Islet precursor cell (in vitro differentiated cells): ENCODE measurements around the gene HOXB4.

Experiments used
- DNase-seq: peaks from one replicate; pipeline ENCODE4 v3.0.0-alpha.2; 2018

Gene HOXB4

DNA sequence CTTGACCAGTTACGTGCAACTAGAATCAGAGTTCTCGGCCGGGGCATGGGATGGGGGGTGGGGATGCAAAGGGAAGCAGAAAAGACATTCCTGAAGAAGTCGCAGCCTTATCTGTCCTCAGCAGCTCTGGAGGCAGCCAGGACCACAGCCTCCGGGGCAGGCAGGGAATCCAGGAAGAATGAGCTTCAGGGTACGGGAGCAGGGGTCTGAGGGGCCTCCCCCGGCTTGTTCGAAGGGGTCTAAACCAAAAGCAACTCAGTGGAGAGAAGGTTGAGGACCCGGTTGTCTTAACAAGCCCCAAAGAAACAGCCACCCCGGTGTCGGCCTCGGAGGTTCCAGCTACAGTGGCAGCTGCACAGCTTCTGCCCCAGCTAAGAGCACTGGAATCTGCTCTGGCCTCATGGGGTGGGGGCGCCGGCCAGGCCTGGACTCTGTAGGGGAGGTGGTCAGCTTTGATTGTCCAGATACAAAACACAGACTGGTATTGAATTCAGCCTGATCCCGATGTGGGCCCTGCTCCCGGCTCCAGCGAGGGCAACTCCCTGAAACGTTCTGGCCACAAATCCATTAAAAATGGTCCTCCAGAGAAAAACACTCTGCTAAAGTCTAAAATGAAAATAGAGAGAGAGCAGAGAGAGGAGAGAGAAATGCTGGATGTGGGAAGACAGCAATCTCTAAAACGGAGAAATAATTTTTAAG, 7.7 kb downstream of the HOXB4 start:
- DNase-seq = peak; percentile 89

DNA sequence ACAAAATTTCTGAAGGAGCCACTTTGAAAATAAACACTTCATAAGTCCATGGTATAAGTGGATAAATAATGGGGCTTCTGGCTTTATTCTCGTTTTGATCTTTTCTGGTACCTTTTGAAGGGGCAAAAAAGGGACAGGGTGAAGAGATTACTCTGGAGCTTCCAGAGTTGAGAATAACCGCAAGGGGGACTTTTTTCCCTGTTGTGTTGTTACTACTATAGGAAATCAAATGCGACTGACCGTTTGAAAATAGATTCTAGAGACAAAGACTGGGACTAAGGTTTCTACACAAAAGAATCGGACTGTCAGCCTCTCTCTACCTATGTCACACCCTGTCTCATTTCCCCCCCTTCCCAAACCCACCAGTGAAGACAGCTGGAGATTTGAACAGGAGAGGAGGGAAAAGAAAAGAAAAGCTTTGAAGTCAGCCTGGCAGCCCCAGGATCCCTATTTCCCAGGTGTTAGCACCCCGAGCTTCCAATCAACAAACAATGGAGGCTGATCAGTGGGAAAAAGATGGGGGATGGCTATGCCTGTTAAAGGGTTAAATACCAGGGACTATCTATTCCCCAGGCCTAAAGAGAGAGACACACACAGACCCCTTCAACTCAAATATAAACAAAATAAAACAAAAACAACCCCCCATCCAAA, 8.4 kb downstream of the HOXB4 start:
- no peak for DNase-seq

DNA sequence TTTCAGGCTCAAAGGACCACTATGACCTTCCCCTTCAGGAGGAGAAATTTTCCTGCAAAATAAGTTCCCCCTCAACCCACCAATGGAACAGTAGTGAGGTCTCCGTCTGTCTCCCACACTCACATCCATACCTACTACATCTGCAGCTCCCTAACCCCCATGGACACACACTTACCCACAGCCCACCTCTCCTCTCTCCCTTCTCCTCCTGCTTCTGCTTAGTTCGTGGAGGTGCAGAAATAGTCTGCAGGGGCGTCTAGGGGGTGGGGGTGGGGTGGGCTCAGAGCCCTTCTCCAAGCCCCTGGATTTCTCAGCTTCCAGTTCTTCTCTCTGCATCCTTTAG, 8.9 kb downstream of the HOXB4 start:
- DNase-seq = no peak

DNA sequence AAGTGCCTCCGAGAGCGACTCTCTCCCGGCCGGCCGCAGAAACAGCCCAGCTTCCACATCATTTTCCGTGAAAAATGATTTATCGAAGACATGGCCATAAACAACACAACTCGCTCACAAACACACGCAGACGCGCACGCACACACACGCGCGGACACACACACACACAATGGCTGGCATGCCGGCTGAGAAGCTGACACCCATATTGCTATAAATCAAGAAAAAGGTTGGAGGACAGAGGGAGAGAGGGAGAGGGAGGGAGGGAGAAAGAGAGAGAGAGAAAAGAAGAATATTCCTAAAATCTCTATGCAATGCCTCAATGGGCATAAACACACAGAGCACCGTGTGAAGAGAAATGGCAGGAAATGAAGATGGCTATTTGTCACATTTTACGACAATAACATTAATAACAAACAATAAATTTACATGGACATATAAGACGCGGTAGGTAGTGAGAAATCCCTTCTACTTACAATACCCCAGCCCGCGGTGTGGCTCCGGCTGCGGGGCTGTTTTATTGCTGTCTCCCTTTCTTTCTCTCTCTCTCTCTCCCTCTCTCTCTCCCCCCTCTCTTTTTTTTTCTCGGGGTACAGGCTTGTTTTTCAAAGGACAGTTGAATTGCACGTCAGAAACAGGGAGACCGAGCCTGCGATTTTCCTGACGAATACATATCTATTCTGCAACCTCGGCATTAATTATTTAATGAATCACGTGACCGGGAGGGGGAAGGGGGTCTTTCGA, 9.5 kb downstream of the HOXB4 start:
- DNase-seq = no peak

DNA sequence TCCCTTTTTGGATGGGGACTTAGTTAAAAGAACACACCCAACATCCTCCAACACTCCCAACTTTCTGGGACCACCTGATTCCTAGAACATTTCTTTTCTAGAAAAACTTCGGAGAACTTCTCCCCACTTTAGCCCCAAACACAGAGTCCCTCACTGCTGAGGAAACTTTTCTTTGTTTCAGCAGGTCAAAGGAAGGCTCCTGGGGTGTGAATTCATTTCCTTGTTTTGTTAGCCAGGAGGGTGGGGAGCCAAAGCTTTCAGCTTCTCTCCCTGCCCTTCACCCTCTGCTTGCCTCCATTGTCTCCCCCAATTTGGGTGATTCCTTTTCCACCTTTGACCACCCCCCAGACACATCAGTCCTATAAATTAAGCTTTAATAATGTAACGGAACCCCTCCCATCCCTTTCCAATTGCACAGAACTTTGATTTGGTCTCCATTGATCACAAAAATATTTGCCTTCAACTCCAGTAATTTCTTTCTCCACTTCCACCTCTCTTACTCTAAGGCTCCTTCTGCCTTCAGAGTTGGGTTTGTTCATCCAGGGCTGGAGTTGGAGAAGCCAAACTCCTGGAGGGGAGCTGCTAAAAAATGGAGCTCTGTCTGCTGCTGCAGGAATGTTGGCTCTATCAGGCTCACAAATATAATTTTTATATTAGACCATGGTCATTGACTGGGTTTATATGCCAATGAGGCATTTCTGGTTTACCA, 10.3 kb downstream of the HOXB4 start:
- no peak for DNase-seq

DNA sequence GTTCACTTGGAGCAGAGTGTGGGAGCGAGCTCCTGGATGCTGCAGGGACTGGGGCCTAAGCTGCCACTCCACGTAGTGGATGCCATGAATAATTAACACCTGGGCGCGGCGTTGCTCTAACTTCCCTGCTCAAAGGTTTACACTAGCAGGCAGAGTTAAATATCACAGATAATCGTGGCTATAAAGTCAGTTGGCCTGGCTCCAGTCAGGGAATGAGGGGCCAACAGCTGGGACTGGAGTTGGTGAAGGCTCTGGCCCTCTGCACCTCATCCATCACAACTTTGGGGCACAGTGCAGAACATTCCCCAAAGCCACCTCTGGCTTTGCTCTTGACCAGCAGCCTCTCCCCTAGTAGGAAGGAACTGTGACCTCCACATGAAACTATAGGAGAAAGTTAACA, 10.9 kb downstream of the HOXB4 start:
- DNase-seq = no peak

DNA sequence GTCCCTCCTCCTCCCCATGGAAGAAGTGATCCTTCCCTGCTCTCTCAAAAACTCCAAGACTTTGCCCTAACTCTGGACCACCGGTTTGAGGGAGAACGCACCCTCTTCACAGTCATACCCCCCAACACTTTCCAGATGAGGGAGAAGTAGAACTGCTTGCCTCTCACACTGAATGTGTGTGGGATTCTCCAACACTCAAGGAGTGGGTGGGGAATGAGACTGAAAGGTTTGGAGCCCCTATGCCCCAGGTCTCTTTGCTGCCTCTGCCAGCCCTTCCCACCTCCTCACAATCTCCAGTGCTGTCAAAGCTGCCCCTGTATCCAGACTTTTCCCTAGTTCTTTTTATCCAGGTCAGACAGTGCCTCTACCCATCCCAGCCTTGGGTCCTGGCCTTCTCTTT, 11.4 kb downstream of the HOXB4 start:
- no peak for DNase-seq

DNA sequence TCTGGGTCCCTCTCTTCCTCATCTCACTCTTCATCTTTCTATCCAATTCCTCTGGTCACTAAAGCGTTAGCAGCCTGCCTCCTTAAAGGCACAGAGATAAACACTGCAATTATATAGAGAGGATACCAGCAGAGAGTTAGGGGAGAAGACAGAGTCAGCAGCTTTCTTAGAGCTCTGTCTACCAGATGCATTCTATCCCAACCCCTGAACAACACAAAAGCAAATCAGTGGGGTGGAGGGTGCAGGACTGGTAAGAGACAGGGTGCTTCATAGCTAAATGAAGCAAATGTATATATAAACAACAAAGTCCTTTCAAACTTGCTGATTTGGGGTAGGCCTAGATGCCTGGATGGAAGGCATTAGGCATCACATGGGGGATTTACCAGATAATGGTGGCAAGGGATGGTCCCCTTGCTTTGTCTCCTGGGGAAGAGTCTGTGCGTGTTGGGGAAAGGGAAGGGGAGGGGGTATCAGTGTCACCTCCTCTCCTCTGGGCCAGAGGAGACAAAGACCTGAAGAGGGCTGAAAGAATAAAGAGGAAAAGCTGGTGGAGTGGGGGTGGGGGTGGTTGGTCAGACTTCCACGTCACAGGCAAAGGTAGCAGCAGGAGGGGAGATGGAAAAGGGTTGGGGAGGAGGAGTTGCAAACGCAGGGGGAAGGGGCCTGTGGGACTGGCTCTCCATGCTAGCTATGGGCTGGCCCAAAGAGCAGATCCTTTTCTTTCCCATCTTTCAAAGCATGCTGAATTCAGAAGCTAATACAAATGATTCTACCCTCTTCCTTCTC, 12.0 kb downstream of the HOXB4 start:
- no peak for DNase-seq

DNA sequence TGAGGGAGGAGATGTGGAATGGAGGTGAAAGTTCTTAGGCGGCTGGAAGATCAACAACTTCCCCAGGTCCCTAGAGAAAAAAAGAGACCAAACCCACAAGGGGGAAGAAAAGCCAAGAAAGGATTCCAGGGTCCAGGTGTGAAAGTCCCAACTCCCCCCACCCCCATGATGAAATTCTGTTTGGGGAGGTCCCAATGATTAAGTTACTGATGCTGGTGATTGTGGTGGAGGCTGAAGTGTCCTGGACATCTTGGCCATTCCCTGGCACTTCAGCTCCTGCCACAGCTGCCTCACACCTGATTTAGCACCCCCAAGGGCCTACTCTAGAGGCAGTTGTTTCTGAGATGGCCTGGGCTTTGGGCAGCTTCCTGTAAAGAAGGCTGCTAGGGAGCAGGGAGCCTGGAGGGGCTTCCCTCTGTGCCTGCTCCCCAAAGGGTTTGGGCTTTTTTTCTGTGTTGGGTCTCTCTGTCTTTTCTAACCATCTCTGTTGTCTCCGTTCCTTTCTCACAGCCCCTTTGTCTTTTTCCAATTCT, 13.1 kb downstream of the HOXB4 start:
- no peak for DNase-seq

DNA sequence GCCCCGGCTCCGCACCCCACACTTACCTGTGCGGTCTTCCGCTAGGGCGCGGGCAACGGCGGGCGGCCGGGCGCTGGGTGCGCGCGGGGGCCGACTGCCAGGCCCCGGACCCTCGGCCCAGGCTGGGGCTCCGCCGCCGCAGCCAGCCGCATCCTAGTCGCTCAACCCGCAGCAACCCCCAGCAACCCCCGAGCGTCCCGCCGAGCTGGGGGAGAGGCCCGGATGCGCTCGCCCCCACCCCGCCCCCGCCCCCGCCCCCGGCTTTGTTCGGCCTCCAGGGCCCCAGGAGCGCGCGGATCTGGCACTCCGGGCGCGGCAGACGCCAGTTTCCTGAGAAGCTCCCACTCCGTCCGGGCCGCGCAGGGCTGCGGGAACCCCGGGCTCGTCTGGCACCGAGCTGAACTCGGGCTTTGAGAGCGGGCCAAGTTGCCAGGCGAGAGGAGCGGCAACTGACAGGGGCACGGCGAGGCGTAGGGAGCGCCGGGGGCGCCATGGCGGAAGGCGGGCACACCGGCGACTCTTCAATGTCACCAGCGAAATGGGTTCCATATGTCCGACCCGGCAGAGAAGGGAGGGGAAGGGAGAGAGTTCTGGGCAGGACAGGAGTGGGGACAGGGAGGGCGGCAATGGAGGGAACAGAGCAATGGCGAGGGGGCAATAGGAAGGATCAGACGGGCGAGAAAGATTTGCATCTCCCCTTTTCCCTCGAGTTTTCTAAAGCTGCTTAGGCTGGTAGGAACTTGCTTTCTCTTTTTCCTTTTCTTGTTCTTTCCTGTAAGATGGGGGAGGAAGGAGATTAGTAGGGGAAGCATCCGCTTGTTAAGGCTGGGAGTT, 13.7 kb downstream of the HOXB4 start:
- no peak for DNase-seq

DNA sequence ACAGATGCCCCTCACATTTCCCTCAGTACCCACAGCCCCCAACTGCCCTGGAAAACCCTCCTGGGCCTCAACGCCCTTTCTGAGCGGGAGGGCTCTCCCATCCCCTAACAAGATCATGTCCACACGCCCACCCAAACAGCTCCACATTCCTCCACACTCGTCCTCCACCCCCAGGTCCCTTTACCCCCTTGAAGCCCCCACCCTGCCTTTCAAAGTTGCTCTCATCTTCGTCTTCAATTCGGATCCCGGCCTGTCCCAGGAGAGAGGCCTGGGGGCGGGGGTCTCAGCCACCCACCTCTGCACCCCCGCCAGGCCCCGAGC, 14.3 kb downstream of the HOXB4 start:
- no peak for DNase-seq

DNA sequence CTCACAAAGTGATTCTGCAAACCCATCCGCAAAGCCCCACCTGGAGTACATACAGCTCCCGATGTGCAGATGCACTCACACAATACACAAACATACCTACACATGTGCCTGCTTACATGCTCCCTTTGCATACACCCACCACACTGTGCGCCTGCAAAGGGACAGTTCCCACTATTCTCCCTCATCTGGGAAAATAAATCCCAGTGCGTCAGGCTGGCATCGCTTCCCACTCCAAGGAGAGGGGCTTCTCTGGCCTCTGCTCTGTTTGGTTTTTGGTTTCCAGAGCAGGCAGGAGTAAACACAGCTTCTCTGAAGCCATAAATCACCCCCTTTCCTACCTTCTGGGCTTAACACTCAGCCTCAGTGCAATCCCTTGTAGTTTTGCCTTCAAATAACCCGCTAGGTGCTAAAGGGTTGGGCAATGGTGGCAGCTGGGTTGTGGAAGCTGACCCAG, 14.7 kb downstream of the HOXB4 start:
- no peak for DNase-seq

DNA sequence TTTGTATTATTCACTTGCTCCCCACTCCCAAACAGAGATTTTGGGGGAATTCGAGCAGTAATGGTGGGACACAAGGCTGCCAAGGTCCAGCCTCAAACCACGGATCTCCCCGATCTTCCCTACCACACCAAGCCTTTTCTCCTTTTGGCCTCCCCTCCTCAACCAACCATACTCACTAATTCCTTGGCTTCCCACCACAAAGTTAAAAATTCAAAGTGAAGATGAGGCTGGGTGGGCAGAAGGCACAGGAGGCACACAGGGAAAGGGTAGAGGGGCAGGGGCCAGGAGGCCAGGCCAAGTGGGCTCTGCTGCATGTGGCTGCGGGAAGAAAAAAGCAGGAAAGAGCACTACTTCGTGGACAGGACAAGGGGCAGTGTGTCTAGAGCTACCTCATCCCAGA, 15.2 kb downstream of the HOXB4 start:
- no peak for DNase-seq

DNA sequence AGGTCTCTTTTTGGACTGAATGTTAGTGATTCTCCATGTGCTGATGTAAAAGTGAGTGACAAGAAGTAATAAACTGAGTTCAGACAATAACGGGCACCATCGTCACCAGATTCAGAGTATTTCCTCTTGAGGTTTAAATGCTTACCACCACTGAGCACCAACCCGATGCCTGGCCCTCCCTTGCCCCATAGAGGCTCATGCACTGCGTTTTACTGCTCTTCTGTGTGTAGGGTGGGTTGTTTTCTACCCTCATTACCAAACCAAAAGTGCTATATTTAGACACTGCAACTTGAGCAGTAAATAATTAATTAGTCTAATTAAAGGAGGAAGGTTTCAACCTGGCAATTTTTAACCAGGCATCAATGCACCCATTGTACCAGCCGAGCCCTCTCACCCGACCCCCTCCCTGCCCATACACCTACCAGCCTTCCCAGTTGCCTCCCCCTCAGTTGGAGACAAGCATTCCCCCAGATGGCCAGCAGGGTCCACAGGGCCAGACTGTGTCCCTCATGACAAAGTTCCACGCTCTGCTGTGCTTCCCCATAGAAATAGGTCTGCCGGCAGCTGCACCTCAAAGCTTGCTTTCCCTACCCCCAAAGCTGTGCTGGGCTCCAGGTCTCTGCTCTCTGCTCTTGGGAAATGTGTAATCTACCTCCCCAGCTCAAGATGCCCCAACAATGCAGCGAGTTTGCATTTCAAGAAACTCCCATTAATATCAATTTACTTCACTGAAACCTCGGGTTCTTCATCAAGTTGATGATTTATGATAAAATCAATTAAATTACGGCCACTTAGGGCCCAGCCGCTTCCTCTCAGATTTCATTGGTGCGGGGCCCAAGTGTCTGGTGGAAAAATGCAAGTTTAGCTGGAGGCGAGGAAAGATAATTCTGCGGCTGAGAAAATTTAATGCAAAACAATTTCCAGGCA, 16.0 kb downstream of the HOXB4 start:
- DNase-seq = no peak

DNA sequence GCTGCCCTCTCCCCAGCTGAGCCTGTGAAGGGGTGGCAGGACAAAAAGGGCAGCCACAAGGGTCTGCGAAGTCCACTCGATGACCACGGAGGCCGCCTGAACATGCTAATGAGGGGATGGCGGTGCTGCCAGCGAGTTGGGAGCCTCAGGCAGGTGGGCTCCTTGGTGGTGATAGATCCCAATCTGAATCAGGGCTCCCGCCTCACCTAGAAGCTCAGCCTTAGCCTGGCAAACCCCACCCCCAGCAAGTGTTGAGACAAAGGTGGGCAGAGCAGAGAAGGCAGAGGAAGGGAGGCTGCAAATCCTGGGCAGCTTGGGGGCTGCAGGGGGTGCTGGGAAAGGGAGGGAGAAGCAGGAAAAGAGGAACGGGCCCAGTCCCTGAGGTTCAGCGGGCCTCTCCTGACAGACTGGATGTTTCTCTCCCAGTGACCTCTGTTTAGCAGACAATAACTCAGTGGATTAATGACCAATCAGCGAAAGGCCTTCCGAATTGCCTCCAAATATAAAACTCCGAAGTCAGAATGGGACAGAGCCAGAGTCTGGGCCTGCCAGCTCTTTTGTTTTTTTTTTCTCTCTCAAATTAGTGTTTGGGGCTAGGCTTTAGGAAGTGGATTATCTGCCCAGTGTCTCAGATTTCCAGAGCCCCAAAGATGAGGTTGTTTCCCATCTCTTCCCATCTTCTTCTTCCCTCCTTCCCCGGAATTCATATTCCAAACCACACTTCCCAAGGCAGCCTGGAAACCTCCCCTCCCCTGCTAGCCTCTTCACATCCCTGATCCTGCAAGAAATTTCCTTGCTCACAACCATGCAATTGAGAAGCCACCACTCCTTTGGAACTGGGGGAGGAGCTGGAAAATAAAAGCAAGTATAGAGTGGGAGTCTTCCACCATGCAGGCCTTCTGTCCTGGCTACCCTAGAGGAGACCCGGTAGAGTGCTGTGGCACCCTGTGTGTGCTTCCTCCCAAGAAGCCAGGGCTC, 18.0 kb downstream of the HOXB4 start:
- no peak for DNase-seq

DNA sequence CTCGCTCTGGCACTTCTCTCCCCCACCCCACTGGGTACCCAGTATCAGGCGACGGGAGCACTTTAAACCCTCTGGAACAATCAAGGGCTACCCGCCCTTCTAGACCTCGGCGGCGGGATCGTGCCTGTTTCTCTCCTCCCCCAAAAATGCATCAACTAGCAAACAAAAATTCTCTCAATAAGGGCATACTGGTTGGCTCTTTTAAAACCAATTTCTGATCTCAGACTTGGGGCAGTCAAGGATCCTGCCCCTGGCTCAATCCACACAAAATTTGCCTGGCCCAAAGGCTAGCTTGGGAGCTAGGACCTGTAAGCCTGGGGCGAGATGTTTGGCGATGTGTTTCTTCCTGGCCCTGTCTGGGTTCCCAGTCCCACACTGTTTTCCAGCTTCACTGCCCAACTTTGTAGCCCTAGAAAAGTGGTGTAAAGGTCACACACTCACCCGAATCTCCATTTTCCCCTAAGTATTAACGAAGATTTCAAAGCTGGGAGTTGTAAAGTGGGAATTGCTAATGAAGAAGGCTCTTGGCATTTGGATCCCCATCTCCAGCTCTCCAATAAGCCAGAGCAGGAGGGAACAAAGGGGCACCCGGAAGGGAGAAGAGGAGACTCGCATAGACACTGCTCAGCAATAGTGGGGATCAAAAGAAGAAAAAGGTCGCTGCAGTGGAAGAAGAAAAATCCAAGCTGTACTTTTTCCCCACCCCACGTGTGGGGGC, 18.9 kb downstream of the HOXB4 start:
- no peak for DNase-seq

DNA sequence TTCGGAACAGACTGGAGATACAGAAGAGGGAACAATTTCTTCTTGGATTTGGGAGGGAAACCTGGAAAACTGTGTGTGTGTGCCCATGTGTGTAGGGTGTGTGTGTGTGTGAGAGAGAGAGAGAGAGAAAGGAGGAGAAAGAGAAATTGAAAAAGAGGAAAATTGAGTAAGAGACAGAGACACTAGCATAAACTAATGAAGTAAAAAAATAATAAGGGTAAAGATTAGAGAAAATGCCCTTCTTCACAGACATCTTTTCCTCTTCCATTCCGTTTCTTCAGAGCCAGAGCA, 19.4 kb downstream of the HOXB4 start:
- DNase-seq = no peak

DNA sequence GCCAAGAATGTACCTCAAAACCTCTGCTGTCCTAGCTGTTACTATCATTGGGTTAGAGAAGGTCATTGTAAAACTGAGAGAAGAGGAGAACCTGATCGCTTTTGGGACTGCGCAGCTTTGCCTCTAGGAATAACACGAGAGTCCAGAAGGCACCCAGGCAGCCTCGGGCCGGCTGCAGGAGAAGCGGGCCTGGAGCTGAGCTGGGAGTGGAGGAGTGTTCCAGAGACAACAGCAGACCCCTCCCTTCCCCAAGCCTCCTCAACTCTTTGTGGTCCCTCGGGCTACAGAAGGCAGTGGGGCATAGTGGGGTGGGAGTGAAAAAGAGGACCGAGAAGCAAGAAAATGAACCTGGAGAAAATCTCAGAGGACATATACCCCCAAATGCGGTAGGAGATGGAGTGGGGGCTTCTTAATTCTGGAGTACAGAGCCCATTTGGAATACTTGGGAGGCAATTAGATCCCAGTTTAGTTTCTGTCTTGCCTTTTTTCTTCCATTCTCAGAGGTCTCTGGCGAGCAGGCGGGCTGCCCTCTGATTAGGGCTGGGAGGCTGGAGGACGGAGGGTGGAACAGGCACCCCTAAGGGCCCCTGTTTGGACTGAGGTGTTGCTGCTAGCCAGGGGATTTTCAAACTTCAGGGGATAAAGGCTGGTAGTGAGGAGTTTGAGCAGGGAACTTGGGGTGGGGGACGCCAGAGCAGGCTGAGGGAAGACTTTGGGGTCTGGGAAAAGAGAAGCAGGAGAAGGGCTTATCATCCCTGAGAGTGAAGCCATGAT, 19.9 kb downstream of the HOXB4 start:
- DNase-seq = no peak
